ENCODE data around the gene S100A2.
A peak's percentile ranks its signal among the peaks of the same experiment; 100 is the strongest.

The S100A2 gene

GRCh38 chr1:153565529-153566374 lies at the start of gene S100A2:
TSS of gene S100A2 (minus strand) at chr1:153565844. CDS start at chr1:153563877, 1,967 bp downstream.
- Histone ChIP-seq H3K4me1 (ENCODE audit: low read length) (peaks cover 12% of the 10 kb centered on the region), H3K27ac (ENCODE audit: low read length) (no peak within 1 kb of the TSS), H3K4me2 (ENCODE audit: low read depth, low read length) (peak within 1 kb of the TSS; percentile 27), H3K79me2 (ENCODE audit: low read length) (no peaks in the 10 kb centered on the region), H4K20me1 (ENCODE audit: insufficient read depth, low read length) (no peaks in the 10 kb centered on the region), H3K27me3 (replicated peaks; ENCODE audit: insufficient read depth, low read length) (no peaks in the 10 kb centered on the region), H3K36me3 (replicated peaks; ENCODE audit: insufficient read depth, low read length) (no peaks in the 10 kb centered on the region), H3K9me3 (replicated peaks; ENCODE audit: insufficient read depth, low read length) (no peaks in the 10 kb centered on the region), H3F3A (ENCODE audit: insufficient read depth, low read length) (no peaks in the 10 kb centered on the region), H3K4me3 (ENCODE audit: low read length) (no peak within 1 kb of the TSS), H3K9me2 (replicated peaks; ENCODE audit: insufficient read depth, low read length) (no peaks in the 10 kb centered on the region), H2AFZ (ENCODE audit: low read length) (peak within 1 kb of the TSS; percentile 66), H3K9ac (ENCODE audit: low read length) (peak within 1 kb of the TSS; percentile 14; the same call in 1 of the 2 replicates)
- TF ChIP-seq EZH2 (optimal IDR thresholded peaks at IDR 0.05; ENCODE audit: low read depth, low read length) (no peak), CTCF (IDR thresholded peaks at IDR 0.05; ENCODE audit: low read length) (no peak), EZH2phosphoT487 (IDR thresholded peaks at IDR 0.05; ENCODE audit: low read length) (no peak)
- DNase-seq = no peak

- Histone ChIP-seq H2AFZ (ENCODE audit: low read length) (no peak overlapping the region), H3K4me2 (ENCODE audit: low read depth, low read length) (no peak overlapping the region), H3K36me3 (replicated peaks; ENCODE audit: insufficient read depth, low read length) (no peaks in the 10 kb centered on the region), H3F3A (ENCODE audit: insufficient read depth, low read length) (no peaks in the 10 kb centered on the region), H3K79me2 (ENCODE audit: low read length) (no peaks in the 10 kb centered on the region), H3K4me1 (ENCODE audit: low read length) (no peaks in the 10 kb centered on the region; the same call in 1 of the 2 replicates), H3K9me2 (replicated peaks; ENCODE audit: insufficient read depth, low read length) (no peaks in the 10 kb centered on the region), H3K9ac (ENCODE audit: low read length) (no peak overlapping the region), H3K27ac (ENCODE audit: low read length) (no peak overlapping the region), H3K4me3 (ENCODE audit: low read length) (no peak overlapping the region), H4K20me1 (ENCODE audit: insufficient read depth, low read length) (no peaks in the 10 kb centered on the region), H3K9me3 (replicated peaks; ENCODE audit: insufficient read depth, low read length) (no peaks in the 10 kb centered on the region), H3K27me3 (replicated peaks; ENCODE audit: insufficient read depth, low read length) (no peaks in the 10 kb centered on the region)
- DNase-seq = no peak
- TF ChIP-seq EZH2phosphoT487 (IDR thresholded peaks at IDR 0.05; ENCODE audit: low read length) (no peak), EZH2 (optimal IDR thresholded peaks at IDR 0.05; ENCODE audit: low read depth, low read length) (no peak), CTCF (IDR thresholded peaks at IDR 0.05; ENCODE audit: low read length) (no peak)
These were observed 49.8 kb upstream of the S100A2 start for GRCh38 chr1:153615406-153615805.

- H3K27me3 ChIP-seq (replicated peaks; ENCODE audit: insufficient read depth, low read length) = no peaks in the 10 kb centered on the region
- no peaks in the 10 kb centered on the region for H4K20me1 ChIP-seq (ENCODE audit: insufficient read depth, low read length)
- H3K9ac ChIP-seq (ENCODE audit: low read length) = no peak overlapping the region
- no peak overlapping the region for H3K4me3 ChIP-seq (ENCODE audit: low read length)
- H2AFZ ChIP-seq (ENCODE audit: low read length) = no peak overlapping the region
- H3K27ac ChIP-seq (ENCODE audit: low read length) = no peak overlapping the region
- TF ChIP-seq CTCF (IDR thresholded peaks at IDR 0.05; ENCODE audit: low read length) = no peak
- no peak for TF ChIP-seq EZH2 (optimal IDR thresholded peaks at IDR 0.05; ENCODE audit: low read depth, low read length)
- TF ChIP-seq EZH2phosphoT487 (IDR thresholded peaks at IDR 0.05; ENCODE audit: low read length) = no peak
- no peaks in the 10 kb centered on the region for H3K36me3 ChIP-seq (replicated peaks; ENCODE audit: insufficient read depth, low read length)
- H3K4me1 ChIP-seq (ENCODE audit: low read length) = no peaks in the 10 kb centered on the region; the same call in 1 of the 2 replicates
- no peaks in the 10 kb centered on the region for H3F3A ChIP-seq (ENCODE audit: insufficient read depth, low read length)
- no peaks in the 10 kb centered on the region for H3K9me3 ChIP-seq (replicated peaks; ENCODE audit: insufficient read depth, low read length)
- no peak for DNase-seq
- H3K9me2 ChIP-seq (replicated peaks; ENCODE audit: insufficient read depth, low read length) = no peaks in the 10 kb centered on the region
- no peak overlapping the region for H3K4me2 ChIP-seq (ENCODE audit: low read depth, low read length)
- no peaks in the 10 kb centered on the region for H3K79me2 ChIP-seq (ENCODE audit: low read length)
These were observed 49.3 kb upstream of the S100A2 start for GRCh38 chr1:153614906-153615305.

Data from MM.1S (cell line).